A673 (cell line): ENCODE data around the gene DNAH14. TPM values are rescaled to one million over a fixed set of nuclear protein-coding genes. Genes with fewer than 3 reads are reported as not detected.

Source experiments
- BruUV-seq: library from RNA; stranded (reverse); fragments of 400-500 nt; replicated peaks from 2 replicates; lab custom pipeline; 2021; lab: Mats Ljungman, UMichigan
- CTCF ChIA-PET: fragments of 300-600 bp; sonication (Branson Sonifier 250); formaldehyde crosslinking; loops from one replicate; lab custom pipeline; 2022; ENCODE audit warnings: antibody characterized with exemption; lab: Charles Lee
- POLR2A ChIA-PET: fragments of 300-600 bp; sonication (Branson Sonifier 250); formaldehyde crosslinking; loops from one replicate; lab custom pipeline; 2022; ENCODE audit warnings: antibody characterized with exemption; ENCODE audit not compliant: low non-redundant PET; lab: Charles Lee
- DNase-seq: peaks from one replicate; pipeline ENCODE4 v3.0.0-alpha.2; 2015; ENCODE audit warnings: low spot score
- H3K27ac ChIP-seq: fragments of 200-600 bp; sonication (generic); 2 replicates; pipeline ENCODE4 v1.5.1; 2016; ENCODE audit warnings: mixed run types, low read depth, mild to moderate bottlenecking, mixed read lengths, antibody characterized with exemption, low read length; ENCODE audit not compliant: poor library complexity, severe bottlenecking
- H3K27me3 ChIP-seq: fragments of 200-600 bp; sonication (generic); replicated peaks from 2 replicates; pipeline ENCODE4 v1.6.1; 2017; ENCODE audit warnings: mixed run types, low read depth, mild to moderate bottlenecking, mixed read lengths, antibody characterized with exemption, low read length; ENCODE audit not compliant: insufficient read depth, poor library complexity
- H3K36me3 ChIP-seq: fragments of 200-600 bp; sonication (generic); 2 replicates; pipeline ENCODE4 v1.6.1; 2016; ENCODE audit warnings: mixed run types, mild to moderate bottlenecking, mixed read lengths, antibody characterized with exemption, low read length; ENCODE audit not compliant: insufficient read depth, poor library complexity, severe bottlenecking
- H3K4me1 ChIP-seq: fragments of 200-600 bp; sonication (generic); 2 replicates; pipeline ENCODE4 v1.6.1; 2017; ENCODE audit warnings: mixed run types, mild to moderate bottlenecking, mixed read lengths, antibody characterized with exemption, low read length; ENCODE audit not compliant: insufficient read depth, poor library complexity, severe bottlenecking
- H3K4me3 ChIP-seq: fragments of 200-600 bp; sonication (generic); 2 replicates; pipeline ENCODE4 v1.5.1; 2016; ENCODE audit warnings: low read depth, mixed run types, mild to moderate bottlenecking, mixed read lengths, low read length; ENCODE audit not compliant: poor library complexity, severe bottlenecking
- H3K9me3 ChIP-seq: fragments of 200-600 bp; sonication (generic); 2 replicates; pipeline ENCODE4 v1.6.1; 2016; ENCODE audit warnings: mixed run types, low read depth, mild to moderate bottlenecking, mixed read lengths, antibody characterized with exemption, low read length; ENCODE audit not compliant: poor library complexity, severe bottlenecking
- CTCF ChIP-seq: fragments of 300-800, 200-600 bp; sonication (generic); conservative IDR thresholded peaks from 2 replicates; pipeline ENCODE4 v1.5.1; 2017; ENCODE audit warnings: low read depth, mild to moderate bottlenecking, antibody characterized with exemption, low read length, moderate library complexity, mixed read lengths
- EZH2 ChIP-seq: fragments of 200-600 bp; sonication (generic); IDR thresholded peaks from 2 replicates; pipeline ENCODE4 v1.6.1; 2017; ENCODE audit warnings: borderline replicate concordance, low read depth, mild to moderate bottlenecking, mixed read lengths, antibody characterized with exemption, low read length; ENCODE audit not compliant: poor library complexity, severe bottlenecking
- intact Hi-C: fragments of 100-400 bp; cut with micrococcal nuclease; formaldehyde crosslinking; loops from one replicate; pipeline ENCODE4 v1.10.0; 2022; ENCODE audit not compliant: unreplicated experiment
- total RNA-seq: library from RNA; stranded (reverse); gene quantifications from 2 replicates; pipeline ENCODE4 v1.2.3, GENCODE V29; 2021

The DNAH14 gene
- total RNA-seq, 1 experiment from 2014 or later: 9.9 TPM

GRCh38 chr1:225253173-225253572 is 323.7 kb downstream of the DNAH14 start:
- TF ChIP-seq CTCF: no peak
- TF ChIP-seq EZH2: no peak
- Histone ChIP-seq H3K4me1 (no peaks in the 10 kb centered on the region), H3K27me3 (peaks cover 23% of the 10 kb centered on the region), H3K27ac (no peak overlapping the region), H3K36me3 (no peaks in the 10 kb centered on the region), H3K4me3 (no peak overlapping the region), H3K9me3 (no peaks in the 10 kb centered on the region)
- POLR2A ChIA-PET: no interaction called here
- BruUV-seq: no TSS peak
- CTCF ChIA-PET: no interaction called here
- intact Hi-C loops: no loop called here
- no peak for DNase-seq

GRCh38 chr1:225253784-225254183 is 324.3 kb downstream of the DNAH14 start:
- no peaks in the 10 kb centered on the region for H3K9me3 ChIP-seq
- CTCF ChIA-PET: no interaction called here
- H3K27me3 ChIP-seq: peaks cover 23% of the 10 kb centered on the region
- H3K4me3 ChIP-seq: no peak overlapping the region
- intact Hi-C loops: no loop called here
- H3K4me1 ChIP-seq: no peaks in the 10 kb centered on the region
- no TSS peak for BruUV-seq
- DNase-seq: no peak
- POLR2A ChIA-PET: no interaction called here
- TF ChIP-seq EZH2 (no peak), CTCF (no peak)
- no peak overlapping the region for H3K27ac ChIP-seq
- no peaks in the 10 kb centered on the region for H3K36me3 ChIP-seq

GRCh38 chr1:225254676-225255075 is 325.2 kb downstream of the DNAH14 start:
- DNase-seq: no peak
- ChIA-PET POLR2A (no interaction called here), CTCF (no interaction called here)
- BruUV-seq: no TSS peak
- TF ChIP-seq CTCF: no peak
- no peak for TF ChIP-seq EZH2
- intact Hi-C loops: no loop called here
- H3K4me3 ChIP-seq: no peak overlapping the region
- H3K27me3 ChIP-seq: peaks cover 23% of the 10 kb centered on the region
- no peaks in the 10 kb centered on the region for H3K36me3 ChIP-seq
- no peaks in the 10 kb centered on the region for H3K4me1 ChIP-seq
- no peaks in the 10 kb centered on the region for H3K9me3 ChIP-seq
- no peak overlapping the region for H3K27ac ChIP-seq
